ENCODE measurements around the gene SYTL3.

SYTL3 gene

GRCh38 chr6:158705386-158706126, 55.7 kb downstream of the SYTL3 start:
- no peak for TF ChIP-seq CTCF (IDR thresholded peaks at IDR 0.05; ENCODE audit: insufficient read depth, low read depth, low read length, missing control alignments)
- no peak for DNase-seq (ENCODE audit: low read depth)
- no peak overlapping the region for H3K4me3 ChIP-seq (ENCODE audit: low read length)

- no peak overlapping the region for H3K4me3 ChIP-seq (ENCODE audit: low read length)
- peak; percentile 53 for DNase-seq (ENCODE audit: low read depth)
- peak; percentile 65 for TF ChIP-seq CTCF (IDR thresholded peaks at IDR 0.05; ENCODE audit: insufficient read depth, low read depth, low read length, missing control alignments)
Observed at GRCh38 chr6:158706369-158706982, 56.6 kb downstream of the SYTL3 start.

DNA sequence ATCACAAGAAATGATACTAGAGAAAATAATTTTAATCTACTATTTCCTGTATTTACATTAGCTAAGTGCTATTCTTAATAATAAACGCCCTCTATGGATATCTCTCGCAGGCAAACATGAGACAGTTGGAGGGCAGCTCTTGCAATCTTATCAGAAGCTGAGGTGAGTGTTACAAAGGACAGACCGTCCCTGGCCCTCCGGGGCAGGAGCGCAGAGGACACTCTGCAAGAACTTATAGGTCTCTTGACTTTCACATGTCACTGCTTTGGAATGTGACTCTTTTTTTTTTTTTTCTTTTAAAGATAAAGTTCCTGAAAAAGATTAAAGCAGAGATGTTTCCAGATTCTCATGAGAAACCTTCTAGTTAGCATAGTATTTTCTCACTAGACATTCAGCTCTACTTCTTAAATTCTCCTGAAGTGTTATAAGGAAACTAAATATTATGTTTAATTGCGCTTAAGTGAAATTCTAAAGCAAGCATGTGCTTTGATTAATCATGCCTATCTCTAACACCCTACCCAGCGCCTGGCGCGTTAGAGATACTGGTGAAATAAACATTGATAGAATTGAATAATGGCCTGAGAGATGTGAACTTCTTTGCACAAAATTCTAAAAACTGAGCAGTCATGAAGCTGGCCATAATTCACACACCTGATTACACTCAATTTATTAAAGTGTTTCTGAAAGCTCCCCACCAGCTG, 57.4 kb downstream of the SYTL3 start:
- no peak overlapping the region for H3K4me3 ChIP-seq (ENCODE audit: low read length)
- TF ChIP-seq CTCF (IDR thresholded peaks at IDR 0.05; ENCODE audit: insufficient read depth, low read depth, low read length, missing control alignments) = no peak
- peak; percentile 63 for DNase-seq (ENCODE audit: low read depth)

DNA sequence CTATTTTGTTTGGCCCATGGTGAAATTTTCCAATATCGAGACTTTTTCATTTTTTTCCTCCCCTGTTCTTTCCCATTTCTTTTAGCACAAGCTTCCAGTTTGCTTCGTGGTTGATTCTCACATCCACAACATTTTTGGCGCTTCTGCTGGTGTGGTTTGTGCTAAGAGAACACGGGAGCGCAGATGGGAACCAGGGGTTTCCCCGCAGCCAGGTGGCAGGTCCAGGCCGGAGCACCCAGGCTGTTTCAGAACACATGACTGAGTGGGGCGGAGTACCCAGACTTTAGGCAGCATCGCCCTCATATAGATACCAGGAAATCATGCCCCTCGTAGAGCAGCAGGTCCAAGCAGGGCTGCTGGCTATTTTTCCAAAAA, 58.0 kb downstream of the SYTL3 start:
- peak; percentile 78 for DNase-seq (ENCODE audit: low read depth)
- no peak overlapping the region for H3K4me3 ChIP-seq (ENCODE audit: low read length)
- TF ChIP-seq CTCF (IDR thresholded peaks at IDR 0.05; ENCODE audit: insufficient read depth, low read depth, low read length, missing control alignments) = no peak

- no peak overlapping the region for H3K4me3 ChIP-seq (ENCODE audit: low read length)
- no peak for DNase-seq (ENCODE audit: low read depth)
- no peak for TF ChIP-seq CTCF (IDR thresholded peaks at IDR 0.05; ENCODE audit: insufficient read depth, low read depth, low read length, missing control alignments)
Observed at GRCh38 chr6:158708239-158708638, 58.4 kb downstream of the SYTL3 start.

GRCh38 chr6:158709809-158710208, 60.0 kb downstream of the SYTL3 start:
- TF ChIP-seq CTCF (IDR thresholded peaks at IDR 0.05; ENCODE audit: insufficient read depth, low read depth, low read length, missing control alignments) = no peak
- no peak overlapping the region for H3K4me3 ChIP-seq (ENCODE audit: low read length)

More at GRCh38 chr6:158709809-158710208, 60.0 kb downstream of the SYTL3 start:
- no peak for DNase-seq (ENCODE audit: low read depth)
